SK-N-SH (cell line): ENCODE measurements around the gene SBDS.

Source experiments
- EZH2phosphoT487 ChIP-seq: fragments of 200-600 bp; sonication (generic); IDR thresholded peaks from 2 replicates; pipeline ENCODE4 v1.6.1; 2017; ENCODE audit warnings: low read depth, mixed run types, mild to moderate bottlenecking, antibody characterized with exemption, moderate library complexity, borderline replicate concordance
- FOXM1 ChIP-seq: IDR thresholded peaks from 2 replicates; pipeline ENCODE4 v1.4.0; 2012; ENCODE audit warnings: low read depth, mild to moderate bottlenecking
- GATA2 ChIP-seq: sonication (generic); formaldehyde crosslinking; IDR thresholded peaks from 2 replicates; pipeline ENCODE4 v1.5.0; 2020; ENCODE audit warnings: mild to moderate bottlenecking, missing genetic modification reagents
- POLR2AphosphoS5 ChIP-seq: IDR thresholded peaks from 2 replicates; pipeline ENCODE4 v1.6.1; 2012; ENCODE audit warnings: low read depth, low read length
- RAD21 ChIP-seq: IDR thresholded peaks from 2 replicates; pipeline ENCODE4 v1.6.1; 2012; ENCODE audit warnings: mild to moderate bottlenecking, low read length
- RCOR1 ChIP-seq: fragments of 150-350 bp; IDR thresholded peaks from 2 replicates; pipeline ENCODE4 v1.6.1; 2017; ENCODE audit warnings: antibody characterized with exemption, low read length
- TCF12 ChIP-seq: IDR thresholded peaks from 2 replicates; pipeline ENCODE4 v1.4.0; 2012
- TF ChIP-seq, protein P1 (sequence below): fragments of 200-600 bp; sonication (generic); IDR thresholded peaks from 2 replicates; pipeline ENCODE4 v1.6.1; 2017; ENCODE audit warnings: antibody characterized with exemption, mild to moderate bottlenecking, moderate library complexity
- TF ChIP-seq, protein P2 (sequence below): fragments of 150-350 bp; IDR thresholded peaks from 2 replicates; pipeline ENCODE4 v1.6.1; 2017; ENCODE audit warnings: antibody characterized with exemption, low read length, low read depth, borderline replicate concordance
- TF ChIP-seq, protein P3 (sequence below): IDR thresholded peaks from 2 replicates; pipeline ENCODE4 v1.4.0; 2012; ENCODE audit warnings: low read depth, borderline replicate concordance

DNA sequence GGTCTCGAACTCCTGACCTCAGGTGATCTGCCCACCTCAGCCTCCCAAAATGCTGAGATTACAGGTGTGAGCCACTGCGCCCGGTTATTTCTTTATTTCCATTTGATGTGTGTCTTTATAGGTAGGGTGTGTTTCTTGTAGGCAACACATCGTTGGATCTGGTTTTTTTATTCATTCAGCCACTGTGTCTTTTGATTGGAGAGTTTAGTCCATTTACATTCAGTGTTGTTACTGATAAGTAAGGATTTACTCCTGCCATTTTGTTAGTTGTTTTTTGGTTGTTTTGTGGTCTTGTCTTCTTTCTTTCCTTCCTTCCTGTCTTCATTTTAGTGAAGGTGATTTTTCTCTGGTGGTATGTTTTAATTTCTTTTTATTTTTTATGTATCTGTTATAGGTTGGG is 57.4 kb downstream of the SBDS start:
- TF ChIP-seq FOXM1 (no peak), EZH2phosphoT487 (no peak), POLR2AphosphoS5 (no peak), TCF12 (no peak), RAD21 (no peak), GATA2 (CRISPR knock-in tag) (no peak), RCOR1 (no peak)
- TF ChIP-seq, protein P1, sequence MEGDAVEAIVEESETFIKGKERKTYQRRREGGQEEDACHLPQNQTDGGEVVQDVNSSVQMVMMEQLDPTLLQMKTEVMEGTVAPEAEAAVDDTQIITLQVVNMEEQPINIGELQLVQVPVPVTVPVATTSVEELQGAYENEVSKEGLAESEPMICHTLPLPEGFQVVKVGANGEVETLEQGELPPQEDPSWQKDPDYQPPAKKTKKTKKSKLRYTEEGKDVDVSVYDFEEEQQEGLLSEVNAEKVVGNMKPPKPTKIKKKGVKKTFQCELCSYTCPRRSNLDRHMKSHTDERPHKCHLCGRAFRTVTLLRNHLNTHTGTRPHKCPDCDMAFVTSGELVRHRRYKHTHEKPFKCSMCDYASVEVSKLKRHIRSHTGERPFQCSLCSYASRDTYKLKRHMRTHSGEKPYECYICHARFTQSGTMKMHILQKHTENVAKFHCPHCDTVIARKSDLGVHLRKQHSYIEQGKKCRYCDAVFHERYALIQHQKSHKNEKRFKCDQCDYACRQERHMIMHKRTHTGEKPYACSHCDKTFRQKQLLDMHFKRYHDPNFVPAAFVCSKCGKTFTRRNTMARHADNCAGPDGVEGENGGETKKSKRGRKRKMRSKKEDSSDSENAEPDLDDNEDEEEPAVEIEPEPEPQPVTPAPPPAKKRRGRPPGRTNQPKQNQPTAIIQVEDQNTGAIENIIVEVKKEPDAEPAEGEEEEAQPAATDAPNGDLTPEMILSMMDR, result no peak
- TF ChIP-seq, protein P2, sequence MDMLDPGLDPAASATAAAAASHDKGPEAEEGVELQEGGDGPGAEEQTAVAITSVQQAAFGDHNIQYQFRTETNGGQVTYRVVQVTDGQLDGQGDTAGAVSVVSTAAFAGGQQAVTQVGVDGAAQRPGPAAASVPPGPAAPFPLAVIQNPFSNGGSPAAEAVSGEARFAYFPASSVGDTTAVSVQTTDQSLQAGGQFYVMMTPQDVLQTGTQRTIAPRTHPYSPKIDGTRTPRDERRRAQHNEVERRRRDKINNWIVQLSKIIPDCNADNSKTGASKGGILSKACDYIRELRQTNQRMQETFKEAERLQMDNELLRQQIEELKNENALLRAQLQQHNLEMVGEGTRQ, result no peak
- TF ChIP-seq, protein P3, sequence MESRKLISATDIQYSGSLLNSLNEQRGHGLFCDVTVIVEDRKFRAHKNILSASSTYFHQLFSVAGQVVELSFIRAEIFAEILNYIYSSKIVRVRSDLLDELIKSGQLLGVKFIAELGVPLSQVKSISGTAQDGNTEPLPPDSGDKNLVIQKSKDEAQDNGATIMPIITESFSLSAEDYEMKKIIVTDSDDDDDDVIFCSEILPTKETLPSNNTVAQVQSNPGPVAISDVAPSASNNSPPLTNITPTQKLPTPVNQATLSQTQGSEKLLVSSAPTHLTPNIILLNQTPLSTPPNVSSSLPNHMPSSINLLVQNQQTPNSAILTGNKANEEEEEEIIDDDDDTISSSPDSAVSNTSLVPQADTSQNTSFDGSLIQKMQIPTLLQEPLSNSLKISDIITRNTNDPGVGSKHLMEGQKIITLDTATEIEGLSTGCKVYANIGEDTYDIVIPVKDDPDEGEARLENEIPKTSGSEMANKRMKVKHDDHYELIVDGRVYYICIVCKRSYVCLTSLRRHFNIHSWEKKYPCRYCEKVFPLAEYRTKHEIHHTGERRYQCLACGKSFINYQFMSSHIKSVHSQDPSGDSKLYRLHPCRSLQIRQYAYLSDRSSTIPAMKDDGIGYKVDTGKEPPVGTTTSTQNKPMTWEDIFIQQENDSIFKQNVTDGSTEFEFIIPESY, result no peak
